Measurements from ENCODE around the gene AGMO.
"Not testable (repeated sequence)": the region's sequence is repeated elsewhere in the genome, so short reads cannot be mapped to it uniquely, and the experiment has no call there.

AGMO gene

GRCh38 chr7:15306296-15306695, 255.5 kb downstream of the AGMO start:
- DNase-seq: no peak

GRCh38 chr7:15305002-15305600, 256.7 kb downstream of the AGMO start:
- peak; percentile 41 for DNase-seq

DNA sequence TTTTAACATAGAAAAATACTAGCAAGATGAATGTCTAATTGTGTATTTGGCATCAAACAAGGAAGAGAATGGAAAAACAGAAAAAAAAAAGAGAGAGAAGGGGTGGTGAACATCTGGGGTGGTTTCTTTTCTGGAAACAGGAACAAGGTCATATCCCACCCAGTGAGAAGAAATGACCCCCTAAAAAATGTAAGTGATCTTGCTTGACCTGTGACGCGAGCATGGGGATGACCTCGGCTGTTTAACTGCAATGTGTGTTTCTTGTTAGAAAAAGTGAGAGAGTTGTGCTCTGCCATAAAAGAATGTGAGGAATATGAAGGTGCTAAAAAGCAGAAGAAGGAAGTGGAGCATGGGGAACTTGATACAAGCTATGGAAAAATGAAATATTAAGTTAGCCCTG, 258.5 kb downstream of the AGMO start:
- DNase-seq: no peak

DNA sequence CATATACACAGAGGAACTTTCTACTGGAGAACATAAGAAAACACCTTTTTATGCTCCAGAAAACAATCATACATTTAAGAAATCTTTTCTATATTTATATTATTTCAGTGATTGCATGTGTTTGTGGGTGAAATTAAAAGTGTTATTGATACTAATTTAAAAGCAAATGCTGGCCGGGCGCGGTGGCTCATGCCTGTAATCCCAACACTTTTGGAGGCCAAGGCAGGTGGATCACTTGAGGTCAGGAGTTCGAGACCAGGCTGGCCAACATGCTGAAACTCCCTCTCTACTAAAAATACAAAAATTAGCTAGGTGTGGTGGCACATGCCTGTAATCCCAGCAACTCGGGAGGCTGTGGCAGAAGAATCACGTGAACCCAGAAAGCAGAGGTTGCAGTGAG, 260.8 kb downstream of the AGMO start:
- DNase-seq: not testable (repeated sequence)

GRCh38 chr7:15292138-15292537, 269.7 kb downstream of the AGMO start:
- no peak for DNase-seq

GRCh38 chr7:15291699-15292098, 270.1 kb downstream of the AGMO start:
- DNase-seq: no peak

DNA sequence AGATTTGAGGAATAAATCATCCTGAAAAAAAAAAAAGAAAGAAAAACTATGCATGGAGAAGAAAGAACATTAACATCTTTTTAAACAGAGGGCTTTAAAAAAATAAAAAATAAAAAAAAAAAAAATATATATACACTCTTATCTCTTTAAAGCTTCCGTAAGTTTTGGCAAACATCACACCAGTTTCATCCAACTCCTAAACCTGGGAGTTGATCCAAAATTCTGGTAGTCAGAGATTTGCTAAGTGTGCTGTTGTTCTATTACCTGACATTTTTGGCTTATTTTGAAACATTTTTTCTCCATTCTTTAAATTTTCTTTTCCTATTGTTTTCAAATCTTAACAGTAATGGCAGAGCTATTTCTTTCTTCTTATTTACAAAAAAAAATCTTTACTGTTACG, 273.1 kb downstream of the AGMO start:
- DNase-seq: no peak

DNA sequence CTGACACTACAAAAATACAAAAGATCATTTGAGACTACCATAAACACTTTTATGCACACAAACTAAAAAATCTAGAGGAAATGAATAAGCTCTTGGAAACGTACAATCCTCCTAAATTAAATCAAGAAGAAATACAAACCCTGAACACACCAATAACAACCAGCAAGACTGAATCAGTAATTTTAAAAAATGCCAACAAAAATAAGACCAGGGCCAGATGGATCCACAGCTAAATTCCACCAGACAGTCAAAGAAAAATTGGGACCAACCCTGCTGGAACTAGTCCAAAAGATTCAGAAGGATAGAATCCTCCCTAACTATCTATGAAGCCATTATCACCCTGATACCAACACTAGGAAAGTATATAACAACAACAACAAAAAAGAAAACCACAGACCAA, 277.4 kb downstream of the AGMO start:
- no peak for DNase-seq

DNA sequence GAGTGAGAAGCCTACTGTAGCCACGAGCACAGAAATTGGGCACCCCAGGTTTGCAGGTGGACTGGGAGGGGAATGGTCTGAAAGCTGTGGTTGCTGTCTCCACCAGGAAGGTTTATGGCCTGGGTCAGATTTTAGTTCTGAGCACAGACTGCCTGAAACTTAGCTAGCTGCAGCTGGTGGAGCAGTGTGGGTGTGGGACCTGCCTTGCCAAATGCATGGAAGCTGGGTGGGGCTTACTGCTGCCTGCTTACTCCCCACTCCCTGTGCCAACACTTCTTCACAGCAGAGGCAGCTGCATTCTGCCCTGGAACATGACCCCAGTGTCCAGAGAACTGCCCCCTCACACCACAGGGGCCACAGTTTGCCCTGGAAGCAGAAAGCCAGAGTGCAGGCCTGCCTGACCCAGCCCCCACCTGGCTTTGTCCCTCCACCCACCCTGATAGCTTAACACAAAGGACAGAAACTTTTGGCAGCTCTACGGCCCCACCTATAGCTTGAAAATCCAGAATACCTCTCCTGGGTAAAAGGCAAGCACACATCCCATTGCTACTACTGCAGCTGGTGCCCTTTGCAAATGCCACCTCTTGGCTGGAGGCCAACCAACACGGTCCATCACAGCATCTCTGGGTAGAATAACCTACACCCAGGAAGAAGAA, 281.6 kb downstream of the AGMO start:
- DNase-seq: no peak

DNA sequence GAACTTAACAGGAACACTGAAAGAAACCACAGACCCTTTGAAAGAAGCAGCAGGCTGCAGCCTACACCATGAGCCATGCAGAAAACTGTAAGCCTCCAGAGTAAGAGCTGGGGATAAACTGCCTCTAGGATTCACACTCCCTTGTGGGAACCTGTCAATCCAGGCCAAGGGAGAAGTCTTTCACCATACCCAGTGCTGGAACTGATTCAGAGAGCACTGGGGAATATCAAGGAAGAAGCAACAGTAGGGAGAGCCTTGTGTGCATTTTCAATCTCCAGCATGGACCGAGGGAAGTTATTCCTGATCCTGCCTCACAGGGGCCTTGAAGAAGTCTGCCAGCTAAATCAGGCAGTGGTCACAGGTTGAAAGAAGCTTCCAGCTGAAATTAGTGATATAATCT, 282.2 kb downstream of the AGMO start:
- no peak for DNase-seq

- no peak for DNase-seq
Observed at GRCh38 chr7:15257689-15258088, 304.1 kb downstream of the AGMO start.

DNA sequence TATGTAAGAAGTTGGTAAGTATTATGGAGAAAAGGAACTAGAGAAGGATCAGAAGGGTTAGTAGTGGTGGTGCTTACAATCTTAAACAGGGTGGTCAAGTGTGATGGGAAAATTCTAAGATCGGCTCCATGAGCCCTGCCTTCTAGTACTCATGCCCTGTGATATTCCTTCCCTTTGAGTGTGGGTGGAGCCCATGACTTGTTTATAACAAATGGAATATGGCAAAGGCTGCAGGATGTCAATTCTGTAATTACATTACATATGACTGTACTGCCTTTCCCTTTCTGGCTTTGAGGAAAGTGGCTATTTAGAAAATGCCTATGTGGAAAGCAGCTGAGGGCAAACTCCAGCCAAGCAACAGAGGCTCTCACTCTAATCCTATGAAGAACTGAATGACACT, 309.6 kb downstream of the AGMO start:
- no peak for DNase-seq

- no peak for DNase-seq
Observed at GRCh38 chr7:15248514-15248913, 313.3 kb downstream of the AGMO start.

DNA sequence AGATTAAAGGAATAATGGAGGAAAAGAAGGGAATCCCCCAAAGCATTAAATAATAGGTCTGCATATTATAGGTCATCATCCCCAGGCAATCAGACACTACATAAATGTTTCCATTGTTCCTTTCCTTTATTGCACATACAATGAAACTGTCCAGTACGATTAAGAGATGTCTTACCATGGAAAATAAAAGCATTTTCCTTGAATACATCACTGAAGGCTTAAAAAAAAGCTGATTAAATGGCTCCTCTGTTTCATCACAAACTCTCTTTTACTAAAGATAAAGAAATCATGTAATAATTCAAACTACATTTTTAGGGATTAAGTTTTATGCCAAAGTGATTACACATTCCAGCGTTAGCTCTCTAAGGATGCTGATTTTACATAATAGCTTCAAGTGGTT, 316.0 kb downstream of the AGMO start:
- DNase-seq: no peak

DNA sequence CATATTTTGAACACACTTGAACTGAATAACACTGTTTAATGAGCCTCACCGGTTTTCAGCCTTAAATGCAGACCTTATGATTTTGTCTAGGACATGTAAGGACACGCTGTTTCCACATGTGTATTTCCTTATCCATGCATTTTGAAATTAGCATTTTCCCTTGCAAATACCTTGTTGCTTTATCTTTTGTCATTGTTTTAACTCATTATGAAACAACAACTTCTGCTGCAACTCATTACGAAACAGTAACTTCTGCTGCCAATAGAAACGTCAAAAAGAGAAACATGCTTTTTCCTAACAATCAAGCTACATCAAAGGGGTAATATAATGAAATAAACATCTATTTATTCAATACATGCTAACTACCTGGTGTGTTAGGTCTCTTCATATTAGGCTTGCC, 322.0 kb downstream of the AGMO start:
- DNase-seq: no peak

DNA sequence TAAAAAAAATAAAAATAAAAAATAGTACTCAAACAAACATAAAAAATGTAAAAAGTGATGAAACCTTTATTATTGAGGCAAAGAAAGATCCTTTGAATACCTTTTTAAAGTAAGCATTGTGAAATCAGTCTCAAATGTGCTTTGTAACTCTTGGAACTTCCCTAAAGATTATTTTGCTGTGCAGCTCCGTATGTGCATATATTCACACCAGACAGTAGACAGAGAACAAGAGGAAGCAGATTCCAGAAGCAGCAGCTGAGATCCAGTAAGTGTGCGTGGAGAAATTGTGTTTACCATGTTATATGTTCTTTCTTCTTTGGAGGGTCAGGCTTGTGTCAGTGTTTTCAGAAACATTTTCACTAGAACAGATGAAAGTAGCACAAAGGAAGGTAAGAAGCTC, 324.9 kb downstream of the AGMO start:
- DNase-seq: no peak

- no peak for DNase-seq
Observed at GRCh38 chr7:15234431-15234830, 327.4 kb downstream of the AGMO start.

- DNase-seq: peak; percentile 3
Observed at GRCh38 chr7:15228831-15229230, 333.0 kb downstream of the AGMO start.

- no peak for DNase-seq
Observed at GRCh38 chr7:15225981-15226380, 335.8 kb downstream of the AGMO start.

DNA sequence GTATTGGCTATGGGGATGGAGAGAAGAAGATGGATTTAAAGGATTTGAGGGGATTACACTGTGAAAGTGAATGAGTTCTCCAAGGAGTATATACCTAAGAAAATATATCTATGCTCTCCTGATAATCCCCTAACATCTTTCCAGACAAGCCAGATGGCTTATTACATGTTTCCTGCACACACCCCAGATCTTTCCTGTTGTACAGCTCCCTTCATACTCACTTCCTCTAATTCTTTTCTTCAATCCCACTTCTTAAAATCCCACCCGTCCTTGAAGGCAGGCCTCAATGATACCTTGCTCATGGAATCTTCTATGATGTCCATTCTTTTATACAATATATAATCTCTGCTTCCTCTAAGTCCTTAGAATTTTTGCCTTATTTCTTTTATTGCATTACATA, 342.1 kb downstream of the AGMO start:
- no peak for DNase-seq

DNA sequence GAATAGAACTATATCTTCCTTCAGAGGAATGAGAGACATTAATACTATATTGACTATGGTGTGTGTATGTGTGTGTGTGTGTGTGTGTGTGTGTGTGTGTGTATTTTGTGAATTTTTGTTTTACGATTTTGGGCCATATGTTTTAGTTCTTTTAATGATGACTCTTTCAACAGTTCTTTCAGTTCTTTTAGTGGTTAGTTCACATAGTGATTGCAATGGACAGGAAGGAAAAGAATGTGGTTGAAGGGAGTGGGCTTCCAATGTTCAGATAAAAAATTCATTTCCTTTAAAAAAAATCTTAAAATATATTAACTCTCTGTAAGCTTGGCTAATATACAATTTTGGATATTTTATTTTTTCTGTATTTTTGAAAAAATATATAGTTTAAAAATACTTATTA, 343.6 kb downstream of the AGMO start:
- DNase-seq: no peak

GRCh38 chr7:15215616-15216015, 346.2 kb downstream of the AGMO start:
- no peak for DNase-seq

GRCh38 chr7:15214976-15215375, 346.8 kb downstream of the AGMO start:
- no peak for DNase-seq

GRCh38 chr7:15213093-15213492, 348.7 kb downstream of the AGMO start:
- DNase-seq: no peak

GRCh38 chr7:15209429-15209828, 352.4 kb downstream of the AGMO start:
- DNase-seq: no peak
